Measurements from ENCODE around the gene CELF5.
"Not testable (repeated sequence)": the region's sequence is repeated elsewhere in the genome, so short reads cannot be mapped to it uniquely, and the experiment has no call there.

DNA sequence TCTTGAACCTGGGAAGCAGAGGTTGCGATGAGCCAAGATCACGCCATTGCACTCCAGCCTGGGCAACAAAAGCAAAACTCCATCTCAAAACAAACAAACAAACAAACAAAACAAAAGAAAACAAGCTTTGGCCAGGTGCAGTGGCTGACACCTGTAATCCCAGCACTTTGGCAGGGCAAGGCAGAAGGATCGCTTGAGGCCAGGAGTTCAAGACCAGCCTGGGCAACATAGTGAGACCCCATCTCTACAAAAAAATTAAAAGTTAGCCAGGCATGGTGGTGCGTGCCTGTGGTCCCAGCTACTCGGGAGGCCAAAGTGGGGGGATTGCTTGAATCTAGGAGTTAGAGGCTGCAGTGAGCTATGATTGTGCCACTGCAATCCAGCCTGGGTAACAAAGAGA, 64.0 kb downstream of the CELF5 start:
- TF ChIP-seq, protein P1, sequence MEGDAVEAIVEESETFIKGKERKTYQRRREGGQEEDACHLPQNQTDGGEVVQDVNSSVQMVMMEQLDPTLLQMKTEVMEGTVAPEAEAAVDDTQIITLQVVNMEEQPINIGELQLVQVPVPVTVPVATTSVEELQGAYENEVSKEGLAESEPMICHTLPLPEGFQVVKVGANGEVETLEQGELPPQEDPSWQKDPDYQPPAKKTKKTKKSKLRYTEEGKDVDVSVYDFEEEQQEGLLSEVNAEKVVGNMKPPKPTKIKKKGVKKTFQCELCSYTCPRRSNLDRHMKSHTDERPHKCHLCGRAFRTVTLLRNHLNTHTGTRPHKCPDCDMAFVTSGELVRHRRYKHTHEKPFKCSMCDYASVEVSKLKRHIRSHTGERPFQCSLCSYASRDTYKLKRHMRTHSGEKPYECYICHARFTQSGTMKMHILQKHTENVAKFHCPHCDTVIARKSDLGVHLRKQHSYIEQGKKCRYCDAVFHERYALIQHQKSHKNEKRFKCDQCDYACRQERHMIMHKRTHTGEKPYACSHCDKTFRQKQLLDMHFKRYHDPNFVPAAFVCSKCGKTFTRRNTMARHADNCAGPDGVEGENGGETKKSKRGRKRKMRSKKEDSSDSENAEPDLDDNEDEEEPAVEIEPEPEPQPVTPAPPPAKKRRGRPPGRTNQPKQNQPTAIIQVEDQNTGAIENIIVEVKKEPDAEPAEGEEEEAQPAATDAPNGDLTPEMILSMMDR (IDR thresholded peaks at IDR 0.05) = not testable (repeated sequence)
- TF ChIP-seq POLR2A (IDR thresholded peaks at IDR 0.05) = not testable (repeated sequence)

Measured in ovary (tissue), 3 donors.